NCI-H2029 (cell line): ENCODE measurements around the gene MX1.

Experiments
- DNase-seq: peaks from one replicate; lab custom pipeline; 2025; lab: John Stamatoyannopoulos, UW

MX1 gene

DNA sequence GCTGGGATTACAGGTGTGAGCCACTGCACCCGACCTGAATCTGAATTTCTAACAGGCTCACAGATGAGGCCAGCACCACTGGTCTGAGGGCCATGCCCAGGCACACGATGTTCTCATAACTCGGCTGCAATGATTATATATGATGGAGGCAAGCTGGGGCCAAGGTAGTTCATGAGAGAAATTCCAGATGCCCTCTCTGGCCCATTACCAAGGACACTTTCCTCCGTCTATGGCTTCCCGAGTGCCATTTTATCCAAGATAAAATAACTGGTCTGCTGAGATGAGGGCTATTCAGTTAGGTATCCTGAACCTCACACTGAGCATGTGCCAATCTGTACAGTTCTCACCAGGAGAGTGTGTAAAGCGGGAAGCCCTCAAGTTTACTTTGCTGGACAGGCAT is 65.4 kb downstream of the MX1 start:
- no peak for DNase-seq

DNA sequence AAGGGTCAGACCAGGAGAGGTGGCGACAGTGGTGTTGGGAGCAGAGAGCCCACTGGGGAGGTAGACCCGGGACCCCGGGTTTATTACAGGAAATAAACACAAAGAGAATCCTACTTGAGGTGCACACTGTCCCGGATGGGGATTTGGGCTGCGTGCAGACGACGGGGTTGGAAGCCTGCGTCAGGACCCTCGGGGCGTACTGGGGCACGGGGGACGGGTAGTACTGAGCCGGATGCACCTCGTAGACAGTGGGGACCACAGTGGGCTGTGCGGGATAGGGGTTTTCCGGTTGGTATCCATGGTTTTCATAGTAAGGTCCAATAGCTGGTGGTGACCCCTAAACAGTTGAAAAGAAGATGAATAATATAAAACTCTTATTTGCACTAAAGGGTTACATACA is 68.2 kb downstream of the MX1 start:
- no peak for DNase-seq

DNA sequence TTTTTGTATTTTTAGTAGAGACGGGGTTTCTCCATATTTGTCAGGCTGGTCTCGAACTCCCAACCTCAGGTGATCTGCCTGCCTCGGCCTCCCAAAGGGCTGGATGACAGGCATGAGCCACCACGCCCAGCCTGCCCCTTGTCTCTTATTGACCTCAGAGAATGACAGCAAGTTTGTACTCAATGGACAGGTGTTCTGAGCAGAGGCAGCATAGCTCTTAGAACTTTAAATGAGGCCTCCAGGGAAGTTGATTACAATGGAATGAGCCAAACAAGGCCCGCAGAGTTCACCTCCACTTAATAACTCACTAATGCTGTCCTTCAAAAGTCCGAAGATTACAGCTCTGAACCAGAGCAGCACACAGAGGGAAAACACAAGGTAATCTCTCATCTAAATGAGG is 71.0 kb downstream of the MX1 start:
- no peak for DNase-seq

- no peak for DNase-seq
These were observed 71.7 kb downstream of the MX1 start for GRCh38 chr21:41497788-41498187.

GRCh38 chr21:41499920-41500319 is 73.9 kb downstream of the MX1 start:
- no peak for DNase-seq

- no peak for DNase-seq
These were observed 74.3 kb downstream of the MX1 start for GRCh38 chr21:41500363-41500762.

DNA sequence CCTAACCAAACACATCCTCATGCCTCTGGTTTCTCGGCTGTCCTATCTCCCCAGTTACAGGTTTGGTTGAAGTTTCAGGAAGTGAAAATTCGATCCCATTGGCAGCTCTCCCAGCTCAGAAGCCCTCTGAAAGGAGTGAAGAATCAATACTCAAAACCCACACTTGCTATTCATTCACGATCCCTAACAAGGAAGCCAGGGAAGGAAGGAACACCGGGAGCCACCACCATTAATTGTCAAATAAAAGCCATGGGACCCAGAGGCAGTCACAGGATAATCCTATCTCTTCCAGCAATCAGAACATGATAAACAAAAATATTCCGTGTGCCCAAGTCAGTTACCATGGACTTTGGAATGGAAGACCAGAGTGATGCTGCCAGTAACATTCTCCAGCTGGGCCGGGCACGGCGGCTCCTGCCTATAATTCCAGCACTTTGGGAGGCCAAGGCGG is 74.9 kb downstream of the MX1 start:
- peak; percentile 82 for DNase-seq

DNA sequence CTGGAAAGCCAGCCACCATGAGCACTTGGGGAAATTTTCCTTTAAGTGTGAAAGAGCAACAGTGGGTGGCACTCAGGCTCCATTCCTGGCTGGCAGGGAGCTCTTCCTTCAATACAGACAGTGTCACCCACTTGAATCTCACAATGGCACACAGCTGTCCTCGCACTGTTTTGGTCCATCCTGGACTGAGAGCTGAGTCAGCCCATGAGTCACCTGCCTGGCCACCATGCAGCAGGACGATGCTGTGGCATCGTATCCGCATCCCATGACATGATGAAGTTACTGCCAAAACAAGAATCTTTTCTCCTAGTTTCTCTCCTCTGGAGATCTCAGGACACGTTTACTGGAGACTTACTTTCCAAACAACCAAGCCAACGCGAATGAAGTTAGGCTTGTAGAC is 75.9 kb downstream of the MX1 start:
- DNase-seq: peak; percentile 79

GRCh38 chr21:41503331-41503730 is 77.3 kb downstream of the MX1 start:
- no peak for DNase-seq

DNA sequence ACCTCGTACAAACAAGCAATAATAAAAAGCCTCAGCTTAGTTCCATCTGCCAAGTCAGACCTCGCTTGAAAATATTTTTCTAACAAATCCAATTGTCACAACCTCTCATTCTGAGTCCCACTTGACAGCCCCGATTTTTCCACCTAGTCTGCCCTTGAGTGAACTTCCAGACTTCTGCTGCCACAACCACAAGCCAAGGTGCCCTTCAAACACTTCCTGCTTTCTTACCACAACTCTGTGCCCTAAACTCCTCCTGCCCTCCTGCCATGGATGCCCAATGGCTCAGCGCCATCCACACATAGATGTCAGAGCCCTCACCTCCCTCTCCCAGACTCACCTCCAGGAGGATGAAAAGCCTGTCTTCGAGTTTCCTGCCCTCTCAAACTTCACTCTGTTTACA is 78.0 kb downstream of the MX1 start:
- DNase-seq: no peak

GRCh38 chr21:41506005-41506594 is 80.1 kb downstream of the MX1 start:
- DNase-seq: no peak

GRCh38 chr21:41506611-41507520 is 80.8 kb downstream of the MX1 start:
- DNase-seq: no peak

- DNase-seq: no peak
These were observed 81.7 kb downstream of the MX1 start, which contains the start of gene TMPRSS2 for GRCh38 chr21:41507521-41508414. TMPRSS2 (minus strand) TSS chr21:41508158; CDS start chr21:41498133, 10,025 bp downstream.

GRCh38 chr21:41508415-41509144 is 82.5 kb downstream of the MX1 start:
- DNase-seq: no peak
